K562 (cell line): ENCODE data around the gene MAP3K12.

Experiments
- ARID2 ChIP-seq: fragments of 450-650 bp; IDR thresholded peaks from 2 replicates; pipeline ENCODE4 v1.6.1; 2017; ENCODE audit warnings: antibody characterized with exemption, mild to moderate bottlenecking
- CHD2 ChIP-seq: IDR thresholded peaks from 2 replicates; pipeline ENCODE4 v1.6.1; 2011; ENCODE audit warnings: low read depth, low read length
- CHD7 ChIP-seq: fragments of 200-600 bp; sonication (generic); IDR thresholded peaks from one replicate; pipeline ENCODE4 v1.6.1; 2012; ENCODE audit warnings: mild to moderate bottlenecking, low read depth, low read length, inconsistent platforms
- CTCF ChIP-seq, 3 experiments: IDR thresholded peaks in 2 of 3; conservative IDR thresholded peaks in 1 of 3; 2 replicates each; pipeline ENCODE4 v1.5.1; 2011 to 2012; ENCODE audit warnings: low read length in 3 of 3, mild to moderate bottlenecking in 3 of 3, control low read depth in 2 of 3, improper control_type of control experiment in 1 of 3, inconsistent platforms in 1 of 3, low read depth in 1 of 3, mixed read lengths in 1 of 3, moderate library complexity in 1 of 3; ENCODE audit not compliant: insufficient read depth in 2 of 3
- EZH2 ChIP-seq: IDR thresholded peaks from 2 replicates; pipeline ENCODE4 v1.6.1; 2012; ENCODE audit warnings: low read depth, mild to moderate bottlenecking, inconsistent platforms, low read length, borderline replicate concordance
- FOXO4 ChIP-seq: fragments of 450-650 bp; formaldehyde crosslinking; IDR thresholded peaks from 2 replicates; pipeline ENCODE4 v1.4.0; 2020; ENCODE audit warnings: mild to moderate bottlenecking, moderate library complexity
- HNRNPUL1 ChIP-seq: fragments of 200-400 bp; formaldehyde crosslinking; IDR thresholded peaks from 2 replicates; pipeline ENCODE4 v1.6.1; 2017; ENCODE audit warnings: low read length
- MAX ChIP-seq: sonication (generic); formaldehyde crosslinking; IDR thresholded peaks from 2 replicates; pipeline ENCODE4 v1.9.0; 2022; ENCODE audit warnings: mild to moderate bottlenecking, missing genetic modification reagents
- MYC ChIP-seq, 2 experiments: fragments of 250-450 bp in 1 of 2; sonication (Bioruptor Pico) in 1 of 2; IDR thresholded peaks; 2 replicates each; pipeline versions ENCODE4 v1.5.1 to v1.6.1; 2012 to 2021; ENCODE audit warnings: low read depth in 2 of 2, borderline replicate concordance in 1 of 2, improper control_type of control experiment in 1 of 2, low read length in 1 of 2, mild to moderate bottlenecking in 1 of 2, moderate library complexity in 1 of 2
- NFXL1 ChIP-seq: fragments of 450-650 bp; formaldehyde crosslinking; IDR thresholded peaks from 2 replicates; pipeline ENCODE4 v1.4.0; 2021; ENCODE audit warnings: mild to moderate bottlenecking
- POLR2A ChIP-seq: fragments of 450-650 bp; conservative IDR thresholded peaks from 2 replicates; pipeline ENCODE4 v1.6.1; 2016
- SMAD2 ChIP-seq: fragments of 150-350 bp; IDR thresholded peaks from 2 replicates; pipeline ENCODE4 v1.6.1; 2014; ENCODE audit warnings: low read depth, mild to moderate bottlenecking, low read length
- ZBED1 ChIP-seq: IDR thresholded peaks from 2 replicates; pipeline ENCODE4 v1.6.1; 2014

- TF ChIP-seq SMAD2 (no peak), CHD2 (no peak), HNRNPUL1 (no peak), FOXO4 (CRISPR knock-in tag) (no peak), EZH2 (no peak), MAX (CRISPR knock-in tag) (no peak), NFXL1 (no peak), MYC (IDR thresholded peaks at IDR 0.05; ENCODE audit: low read depth, low read length) (no peak), MYC (CRISPR knock-in tag; IDR thresholded peaks at IDR 0.05; ENCODE audit: borderline replicate concordance, low read depth) (no peak), CHD7 (no peak), POLR2A (no peak; the same call in 1 of the 2 replicates), CTCF (IDR thresholded peaks at IDR 0.05 in 2 of 3, conservative IDR thresholded peaks at IDR 0.05 in 1 of 3; ENCODE audit: insufficient read depth in 2 of 3, low read depth in 1 of 3, low read length in 3 of 3) (no peak), ARID2 (no peak), ZBED1 (no peak)
Measured at GRCh38 chr12:53463802-53464560, 35.3 kb downstream of the MAP3K12 start.
